Measurements from ENCODE around the gene ENPP6.

The ENPP6 gene

DNA sequence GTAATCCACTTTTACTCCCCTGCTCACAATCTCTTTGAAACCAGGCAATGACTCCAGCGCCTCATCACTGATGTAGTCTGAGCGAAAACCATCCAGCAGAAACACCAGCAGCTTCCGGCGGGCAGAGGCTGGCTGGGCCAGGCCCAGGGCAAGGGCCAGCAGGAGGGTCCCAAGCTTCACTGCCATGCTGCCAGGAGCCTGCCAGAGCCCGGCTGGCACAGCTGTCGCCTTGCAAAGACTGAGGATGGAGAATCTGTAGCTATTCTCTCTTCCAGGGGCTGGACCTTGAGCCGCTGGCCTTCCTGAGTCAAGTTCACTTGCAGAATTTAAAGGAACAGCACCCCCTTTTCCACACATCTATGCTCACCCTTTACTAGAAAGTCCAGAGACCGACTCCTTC lies at the start of gene ENPP6:
TSS of gene ENPP6 (minus strand) at position 240 of the 400 bp plus-strand sequence. CDS start at position 186, 54 bp downstream.
- no peak for DNase-seq (ENCODE audit: low read depth)

DNA sequence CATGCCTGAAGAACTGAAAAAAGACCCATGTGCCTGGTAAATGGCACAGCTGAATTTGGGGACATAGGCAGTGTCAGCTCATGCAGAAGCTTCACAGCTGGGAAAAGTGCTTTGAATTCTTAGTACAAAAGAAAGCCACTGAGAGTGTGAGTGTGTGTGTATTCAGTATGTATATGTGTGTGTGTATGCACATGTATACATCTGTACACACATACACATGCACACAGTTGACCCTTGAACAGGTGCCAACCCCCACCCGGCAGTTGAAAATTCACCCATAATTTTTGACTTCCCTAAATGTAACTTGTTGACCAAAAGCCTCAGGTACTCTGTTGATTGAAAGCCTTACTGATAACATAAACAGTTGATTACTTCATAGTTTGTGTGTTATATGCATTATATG lies 49.5 kb upstream of the ENPP6 start:
- DNase-seq (ENCODE audit: low read depth), result no peak

DNA sequence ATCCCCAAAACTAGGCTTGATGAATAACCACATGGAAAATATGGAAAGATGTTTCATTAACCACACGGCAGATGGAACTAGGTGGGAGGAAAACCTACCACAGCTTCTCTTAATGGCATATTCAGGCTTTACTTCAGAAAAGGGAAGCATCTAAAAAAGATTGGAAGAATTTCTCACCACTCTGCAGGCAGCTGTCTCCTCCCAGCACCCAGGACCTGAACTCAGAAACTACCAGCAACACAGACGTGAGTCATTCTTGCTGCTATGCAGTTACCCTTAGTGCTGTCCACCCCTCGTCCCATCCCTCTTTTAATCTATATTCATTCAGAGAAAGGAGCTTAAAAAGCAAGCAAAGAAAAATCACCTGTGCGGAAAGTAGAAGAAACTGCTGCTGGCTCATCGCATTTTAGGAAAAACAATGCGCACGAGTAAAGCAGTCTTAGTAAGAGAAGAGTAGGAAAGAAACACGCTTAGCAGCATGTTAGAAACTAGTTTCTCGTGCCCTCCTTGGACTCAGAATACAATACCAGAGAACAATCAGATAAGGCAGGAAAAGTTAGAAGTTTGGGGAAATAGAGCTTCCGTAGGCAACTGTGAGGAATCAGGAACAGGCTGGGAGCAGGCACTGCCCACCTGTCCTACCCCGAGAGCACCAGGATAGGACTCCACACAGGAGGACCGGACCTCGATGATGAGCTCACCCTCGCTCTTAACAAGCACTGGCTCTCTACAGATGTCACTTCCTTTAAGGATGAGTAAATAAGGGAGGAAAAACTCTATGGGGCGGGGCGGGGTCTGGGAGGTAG lies 48.1 kb upstream of the ENPP6 start:
- DNase-seq (ENCODE audit: low read depth), result no peak

DNA sequence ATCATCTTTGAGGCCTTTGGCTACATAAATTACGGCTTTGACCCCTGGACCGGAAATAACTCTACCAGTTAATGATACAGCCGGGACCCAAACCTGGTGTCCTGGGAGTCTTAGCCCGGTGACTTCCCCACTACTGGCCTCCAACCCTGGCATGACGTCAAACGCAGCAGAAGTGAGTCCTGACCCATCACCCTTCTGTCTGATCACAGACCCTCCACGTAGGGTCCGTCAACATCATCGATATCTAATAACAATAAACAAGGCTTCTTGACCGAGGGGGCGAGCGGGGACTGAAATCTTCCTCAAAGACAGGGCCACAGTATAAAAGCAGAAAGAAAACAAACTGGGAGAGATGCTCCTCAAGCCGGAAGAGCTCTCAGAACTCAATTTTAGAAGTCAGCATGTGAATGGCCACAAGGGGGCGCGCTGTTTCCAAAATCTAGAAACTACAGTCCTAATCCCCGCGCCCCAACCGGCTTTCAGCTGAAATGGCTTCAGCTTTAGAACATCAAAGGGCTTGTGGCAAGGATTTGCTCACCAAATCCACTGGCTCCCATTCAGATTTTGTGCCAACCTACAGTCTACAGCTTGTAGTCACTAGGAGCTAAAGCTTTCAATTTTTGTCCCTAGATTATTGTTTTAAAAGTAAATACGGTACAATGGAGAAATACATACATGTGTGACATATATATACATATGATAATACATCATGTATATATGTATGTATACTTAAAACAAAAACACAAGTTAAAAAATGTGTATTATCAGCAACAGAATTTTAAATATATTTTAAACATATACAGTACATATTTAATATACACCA lies 46.4 kb upstream of the ENPP6 start:
- DNase-seq (ENCODE audit: low read depth), result peak; percentile 77

DNA sequence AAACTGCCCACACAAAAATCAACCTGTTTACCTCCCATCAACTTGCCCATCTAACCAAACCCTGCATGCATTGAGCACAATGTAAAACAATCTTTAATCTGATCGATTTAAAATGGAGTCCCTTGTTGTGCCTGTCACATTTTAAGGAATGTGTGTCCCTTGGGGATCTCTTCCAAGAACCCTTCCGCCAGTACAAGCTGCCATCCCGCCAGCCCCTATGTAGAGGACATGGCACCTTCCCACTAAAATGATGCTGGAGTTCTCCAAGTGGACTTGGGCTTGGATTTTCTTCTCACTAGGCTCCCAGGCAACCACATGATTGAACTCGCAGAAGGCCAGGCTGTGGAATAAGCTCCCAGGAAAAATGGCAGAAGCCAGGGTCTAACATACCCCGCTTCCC lies 45.8 kb upstream of the ENPP6 start:
- DNase-seq (ENCODE audit: low read depth), result no peak

DNA sequence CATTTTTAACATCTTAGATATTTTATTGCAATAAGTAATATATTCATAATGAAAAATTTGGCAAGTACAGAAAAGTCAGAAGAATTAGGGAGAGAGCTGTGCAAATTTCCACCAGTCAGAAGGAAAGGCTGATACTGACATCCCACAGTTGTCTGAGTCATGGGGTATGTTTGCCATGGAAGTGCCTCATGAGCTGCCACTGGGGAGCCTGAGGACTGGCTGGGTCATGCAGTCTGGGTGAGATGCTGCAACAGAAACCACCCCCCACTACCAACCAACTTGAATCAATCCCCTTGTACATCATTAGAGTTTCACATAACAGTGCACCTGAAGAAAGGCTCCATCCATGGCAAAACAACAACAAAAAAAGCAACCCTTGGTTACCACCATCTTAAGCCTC lies 45.2 kb upstream of the ENPP6 start:
- DNase-seq (ENCODE audit: low read depth), result no peak

DNA sequence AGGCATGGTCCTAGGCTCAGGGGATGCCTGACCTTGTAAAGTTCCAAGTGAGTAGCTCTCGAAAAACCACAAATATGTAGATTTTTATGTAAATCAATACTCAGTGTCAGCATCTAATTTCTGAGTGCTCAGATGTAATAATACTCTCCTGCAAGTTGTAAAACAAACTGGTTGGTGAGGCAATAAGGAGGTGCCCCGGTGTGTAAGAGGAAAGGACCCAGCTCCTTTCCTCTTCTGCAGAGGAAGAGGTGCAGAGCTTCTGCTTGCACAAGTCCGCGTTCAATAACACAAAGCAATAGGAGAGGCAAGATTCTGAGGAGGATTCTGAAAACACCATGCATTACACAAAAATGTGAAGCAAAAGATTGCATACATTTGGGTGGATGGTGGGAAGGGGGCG lies 43.6 kb upstream of the ENPP6 start:
- no peak for DNase-seq (ENCODE audit: low read depth)

DNA sequence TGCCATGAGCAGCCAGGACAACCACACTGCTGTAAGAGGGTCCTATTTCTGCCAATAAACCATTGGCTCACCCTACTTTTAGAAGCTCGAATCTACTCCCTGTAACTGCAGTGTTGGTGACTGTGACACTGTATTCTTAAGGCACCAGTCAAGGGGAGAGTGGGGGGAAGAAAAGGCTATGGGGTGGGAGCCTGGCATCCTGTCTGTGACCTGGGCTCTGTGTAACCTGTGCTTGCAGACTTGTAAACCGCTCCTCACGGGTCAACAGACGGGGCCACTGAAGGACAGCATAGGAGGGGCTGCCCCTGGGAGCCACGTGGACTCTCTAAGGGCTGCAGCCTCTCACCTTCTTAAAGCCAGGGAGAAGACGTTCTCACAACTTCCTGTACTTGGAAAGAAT lies 42.2 kb upstream of the ENPP6 start:
- DNase-seq (ENCODE audit: low read depth), result no peak

DNA sequence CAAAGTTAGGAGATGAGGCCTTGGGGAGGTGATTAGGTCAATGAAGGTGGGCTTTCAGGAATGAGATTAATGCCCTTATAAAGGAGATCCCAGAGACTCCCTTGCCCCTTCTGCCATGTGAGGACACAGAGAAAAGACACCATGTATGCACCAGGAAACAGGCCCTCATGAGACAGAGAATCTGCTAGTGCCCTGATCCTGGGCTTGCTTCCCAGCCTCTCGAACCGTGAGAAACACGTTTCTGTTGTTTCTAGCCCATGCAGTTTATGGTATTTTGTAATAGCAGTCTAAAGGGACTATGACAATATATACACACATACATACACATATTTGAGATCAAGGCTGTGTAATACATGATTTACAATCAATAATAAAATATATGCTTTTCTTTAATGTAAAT lies 41.4 kb upstream of the ENPP6 start:
- DNase-seq (ENCODE audit: low read depth), result no peak

DNA sequence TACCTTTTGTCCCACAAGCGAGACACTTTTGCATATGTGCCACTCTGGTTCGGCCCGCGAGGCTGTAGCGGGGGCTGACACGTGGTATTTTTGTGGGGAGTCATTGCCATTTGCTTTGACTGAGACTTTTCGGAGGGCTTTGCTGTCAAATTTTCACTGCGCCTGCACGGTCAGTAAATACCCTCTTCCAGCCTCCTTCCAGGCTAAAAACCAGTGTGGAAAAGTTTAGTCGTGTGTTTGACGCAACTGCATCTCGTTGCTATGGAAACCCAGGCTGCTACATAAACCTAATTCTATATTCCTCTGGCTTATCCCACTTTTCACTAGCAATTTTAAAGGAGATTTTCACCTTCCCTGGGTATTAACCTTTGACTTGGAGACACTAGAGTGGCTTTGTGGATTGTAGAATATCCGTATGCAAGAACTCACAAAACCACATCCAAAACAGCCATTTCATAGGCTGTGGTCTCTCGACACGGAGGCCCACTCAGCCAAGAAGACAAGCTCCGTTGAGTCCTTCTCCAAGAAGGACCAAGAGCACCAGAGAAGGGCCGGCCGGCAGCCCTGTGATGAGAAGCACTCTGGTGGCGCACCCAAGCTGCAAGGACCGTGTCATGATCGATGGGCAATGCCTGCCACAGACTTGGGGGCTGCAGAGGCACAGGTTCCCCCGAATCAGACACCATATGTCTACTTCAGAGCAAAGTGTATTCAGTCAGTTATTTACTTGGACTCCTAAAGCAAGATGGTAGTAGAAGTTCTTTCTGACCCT lies 38.4 kb upstream of the ENPP6 start:
- DNase-seq (ENCODE audit: low read depth), result no peak

DNA sequence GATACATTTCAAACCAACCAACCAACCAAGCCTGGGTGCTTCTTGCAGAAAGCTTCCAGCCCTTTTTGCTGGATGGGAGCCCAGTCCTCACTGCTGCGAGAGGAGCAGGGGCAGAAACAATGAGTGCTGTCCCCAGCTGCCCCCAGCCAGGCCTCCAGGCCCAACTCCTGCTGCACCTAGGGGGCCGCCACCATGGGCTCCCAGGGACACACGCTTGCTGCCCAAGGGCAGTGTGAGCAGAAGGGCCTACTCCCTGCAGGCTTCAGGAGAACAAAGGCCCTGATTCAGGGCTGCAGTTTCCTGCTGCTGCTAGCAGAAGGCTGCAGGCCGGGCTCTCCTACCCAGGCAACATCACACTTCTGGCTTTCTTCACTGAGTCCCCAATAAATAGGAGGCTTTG lies 37.7 kb upstream of the ENPP6 start:
- DNase-seq (ENCODE audit: low read depth), result no peak

DNA sequence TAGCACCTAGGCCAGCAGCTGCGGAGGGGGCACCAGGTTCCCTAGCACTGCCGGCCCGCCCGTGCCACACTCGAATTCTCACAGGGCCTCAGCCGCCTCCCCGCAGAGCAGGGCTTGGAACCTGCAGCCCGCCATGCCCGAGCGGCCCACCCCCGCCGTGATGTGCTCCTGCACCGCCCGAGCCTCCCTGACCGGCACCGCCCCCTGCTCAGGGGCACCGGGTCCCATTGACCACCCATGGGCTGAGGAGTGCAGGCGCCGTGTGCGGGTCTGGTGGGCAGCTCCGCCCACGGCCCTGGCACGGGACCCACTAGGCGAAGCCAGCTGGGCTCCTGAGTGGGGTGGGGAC lies 35.4 kb upstream of the ENPP6 start:
- DNase-seq (ENCODE audit: low read depth), result no peak

DNA sequence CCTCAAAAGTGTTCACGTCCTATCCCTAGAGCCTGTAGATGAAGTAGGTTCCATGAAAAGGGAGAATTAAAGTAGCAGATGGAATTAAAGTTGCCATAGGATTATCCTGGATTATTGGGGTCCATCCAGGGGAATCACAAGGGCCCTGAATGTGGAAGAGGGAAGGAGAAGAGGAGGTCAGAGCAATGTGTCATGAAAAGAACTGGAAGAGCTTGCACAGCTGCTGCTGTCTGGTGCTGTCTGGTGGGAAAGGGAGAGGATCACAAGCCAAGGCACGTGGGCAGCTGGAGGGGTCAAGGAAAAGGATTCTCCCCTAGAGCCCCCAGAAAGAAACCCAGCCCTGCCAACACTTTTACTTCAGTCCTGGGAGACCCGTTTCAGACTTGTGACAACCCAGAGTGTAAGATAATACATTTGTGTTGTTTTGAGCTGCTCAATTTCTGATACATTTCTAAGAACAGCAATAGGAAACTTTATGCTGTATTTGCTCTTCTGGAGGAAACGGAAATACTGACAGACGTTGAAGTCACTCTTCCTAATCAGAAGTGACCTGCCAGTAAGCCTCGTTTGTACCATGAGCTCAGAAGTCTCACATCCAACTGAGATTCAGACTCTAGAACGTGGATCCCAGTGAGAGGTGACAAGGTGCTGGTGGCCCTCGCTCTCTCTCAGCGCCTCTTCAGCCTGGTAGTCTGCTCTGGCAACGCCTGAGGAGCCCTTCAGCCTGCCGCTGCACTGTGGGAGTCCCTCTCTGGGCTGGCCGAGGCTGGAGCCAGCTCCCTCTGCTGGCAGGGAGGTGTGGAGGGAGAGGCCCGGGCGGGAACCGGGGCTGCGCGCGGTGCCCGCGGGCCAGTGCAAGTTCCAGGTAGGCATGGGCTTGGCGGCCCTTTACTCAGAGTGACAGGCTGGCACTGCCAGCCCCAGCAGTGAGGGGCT lies 34.7 kb upstream of the ENPP6 start:
- DNase-seq (ENCODE audit: low read depth), result no peak

DNA sequence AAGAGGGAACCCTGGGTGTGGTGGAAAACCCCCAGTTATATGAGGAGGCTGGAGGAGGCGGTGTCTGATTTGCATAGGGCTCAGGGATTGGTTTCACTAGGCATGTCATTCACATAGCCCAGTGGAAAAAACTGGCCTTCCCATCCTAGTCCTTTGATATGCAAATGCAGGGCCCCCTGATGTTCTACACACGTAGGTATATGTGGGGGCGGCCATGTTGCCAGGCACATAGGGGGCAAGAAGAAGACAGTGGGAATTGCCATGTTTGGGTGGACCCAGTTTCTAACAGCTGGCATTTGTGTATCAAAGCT lies 34.0 kb upstream of the ENPP6 start:
- no peak for DNase-seq (ENCODE audit: low read depth)

DNA sequence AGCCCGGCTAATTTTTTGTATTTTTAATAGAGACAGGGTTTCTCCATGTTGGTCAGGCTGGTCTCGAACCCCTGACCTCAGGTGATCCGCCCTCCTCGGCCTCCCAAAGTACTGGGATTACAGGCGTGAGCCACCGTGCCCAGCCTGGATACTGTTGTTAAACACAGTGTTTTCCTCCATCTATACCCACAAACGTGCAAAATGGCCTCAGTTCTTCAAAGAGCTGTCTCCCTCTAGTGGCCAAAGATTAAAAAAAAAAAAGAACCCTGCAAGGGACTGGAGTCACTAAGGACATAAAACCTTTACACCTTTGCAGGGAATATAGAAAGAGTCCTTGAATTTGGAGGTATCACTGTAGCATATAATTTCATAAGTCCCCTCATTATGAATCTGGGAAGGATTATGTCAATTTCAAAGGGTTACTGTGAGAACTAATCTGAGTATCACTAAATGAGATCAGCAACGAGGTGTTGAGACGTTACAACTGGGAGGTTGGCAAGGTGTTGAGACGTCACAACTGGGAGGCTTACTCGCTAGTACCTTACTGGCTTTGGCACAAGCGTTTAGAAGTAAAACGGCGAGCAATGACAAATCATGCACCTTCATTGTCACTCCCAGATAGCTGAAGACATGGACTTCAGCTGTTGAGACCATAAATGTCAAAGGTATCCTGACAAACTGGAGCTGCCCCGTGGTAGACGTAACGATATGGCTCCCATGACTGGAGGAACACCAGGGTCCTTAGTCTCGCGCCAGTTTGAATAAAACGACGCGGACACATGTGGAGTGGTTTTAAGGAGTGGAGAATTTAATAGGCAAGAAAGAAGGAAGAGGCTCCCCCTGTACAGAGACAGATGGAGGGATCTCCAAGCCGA lies 33.4 kb upstream of the ENPP6 start:
- DNase-seq (ENCODE audit: low read depth), result no peak

DNA sequence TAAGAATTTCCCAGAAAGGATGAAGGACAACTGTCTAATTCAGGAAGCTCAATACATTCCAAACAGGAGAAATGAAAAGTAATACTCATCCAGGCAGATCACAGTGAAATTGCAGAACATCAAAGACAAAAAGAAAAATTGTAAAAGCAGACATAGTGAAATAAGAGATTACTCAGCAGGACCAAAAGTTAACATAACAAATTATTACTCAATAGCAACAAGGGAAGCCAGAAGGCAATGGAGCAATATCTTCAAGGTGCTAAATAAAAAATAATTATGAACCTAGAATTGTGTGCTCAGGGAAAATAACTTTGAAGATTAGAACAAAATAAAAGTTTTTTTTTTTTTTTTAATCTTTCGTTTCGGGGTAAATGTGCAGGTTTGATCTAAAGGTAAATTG lies 30.5 kb upstream of the ENPP6 start:
- DNase-seq (ENCODE audit: low read depth), result no peak

DNA sequence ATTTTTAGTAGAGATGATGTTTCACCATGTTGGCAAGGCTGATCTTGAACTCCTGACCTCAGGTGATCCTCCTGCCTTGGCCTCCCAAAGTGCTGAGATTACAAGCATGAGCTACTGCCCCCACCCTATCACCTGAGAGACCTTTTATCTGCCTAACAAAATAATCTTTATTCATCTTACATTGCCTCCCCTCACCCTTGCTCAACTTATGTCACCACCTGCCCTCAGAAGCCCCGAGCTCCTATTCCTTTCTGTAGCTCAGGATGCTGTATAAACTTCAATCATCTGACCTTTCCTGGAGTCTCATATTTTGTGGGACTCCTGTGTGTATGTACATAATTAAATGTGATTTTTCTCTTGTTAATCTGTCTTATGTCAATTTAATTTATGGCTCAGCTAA lies 29.7 kb upstream of the ENPP6 start:
- DNase-seq (ENCODE audit: low read depth), result no peak

DNA sequence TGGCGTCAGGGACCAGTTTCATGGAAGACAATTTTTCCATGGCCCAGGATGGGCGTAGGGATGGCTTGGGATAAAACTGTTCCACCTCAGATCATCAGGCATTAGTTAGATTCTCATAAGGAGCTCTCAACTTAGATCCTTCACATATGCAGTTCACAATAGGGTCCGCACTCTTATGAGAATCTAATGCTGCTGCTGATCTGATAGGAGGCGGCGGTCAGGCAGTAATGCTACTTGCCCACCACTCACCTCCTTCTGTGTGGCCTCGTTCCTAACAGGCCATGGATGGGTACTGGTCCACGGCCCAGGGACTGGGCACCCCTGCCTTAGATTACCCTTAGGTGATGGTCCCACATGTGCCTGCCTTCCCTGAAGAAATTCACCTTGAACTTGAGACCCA lies 28.8 kb upstream of the ENPP6 start:
- no peak for DNase-seq (ENCODE audit: low read depth)

DNA sequence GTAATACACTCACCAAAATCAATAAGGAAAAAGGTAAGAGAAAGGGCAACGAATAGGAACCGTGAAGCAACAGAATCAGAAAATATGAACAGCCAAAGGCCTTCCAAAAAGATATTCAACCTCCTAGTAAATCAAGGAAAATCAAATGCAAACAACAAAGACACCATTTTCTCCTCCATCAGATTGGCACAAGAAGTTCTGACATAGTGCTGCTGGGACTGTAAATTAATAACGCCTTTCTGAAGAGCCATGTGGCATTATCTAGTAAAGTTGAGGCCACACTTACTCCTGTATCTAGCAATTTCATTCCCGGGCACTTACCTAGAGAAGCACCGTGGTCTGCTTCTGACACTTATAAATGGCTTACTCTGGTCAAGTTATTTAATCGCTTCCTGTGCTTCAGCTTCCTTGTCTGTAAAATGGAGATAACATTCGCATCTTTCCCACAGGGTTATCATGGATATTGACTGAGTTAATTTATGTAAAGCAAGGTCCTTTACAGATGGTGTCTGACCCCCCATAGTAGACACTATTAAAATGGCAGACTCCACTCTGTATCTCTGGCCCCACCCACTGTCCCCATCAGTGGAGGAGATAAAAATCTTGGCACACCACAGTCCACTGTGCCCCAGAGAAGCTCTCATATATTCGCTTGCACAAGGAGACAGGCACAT lies 20.5 kb upstream of the ENPP6 start:
- no peak for DNase-seq (ENCODE audit: low read depth)

DNA sequence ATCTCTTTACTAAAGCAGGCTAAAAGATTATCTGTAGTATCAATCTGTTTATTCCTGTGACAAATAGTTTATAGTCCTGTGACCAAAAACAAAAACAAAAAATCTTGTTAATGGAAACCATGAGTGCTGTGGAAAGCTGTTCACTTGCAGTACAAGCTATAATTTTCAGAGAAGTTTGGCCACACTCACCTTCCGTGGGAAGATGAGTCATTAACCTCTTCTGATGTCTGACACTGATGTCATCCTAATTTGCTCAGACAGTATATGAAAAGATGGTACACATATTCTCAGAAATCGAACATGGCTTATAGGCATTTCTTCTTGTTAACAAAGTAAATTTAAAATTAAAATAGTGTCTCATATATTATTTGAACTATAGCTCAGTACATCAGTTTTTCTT lies 19.9 kb upstream of the ENPP6 start:
- no peak for DNase-seq (ENCODE audit: low read depth)
